Hepatocyte (in vitro differentiated cells): ENCODE results near the gene CCL28. TPM values are rescaled to one million over a fixed set of nuclear protein-coding genes. Genes with fewer than 3 reads are reported as not detected.

ENCODE experiments used
- DNase-seq: peaks from one replicate; pipeline ENCODE4 v3.0.0-alpha.2; 2016; ENCODE audit warnings: low spot score
- H2AFZ ChIP-seq: fragments of 200-600 bp; sonication (generic); 2 replicates; pipeline ENCODE4 v1.6.0; 2016; ENCODE audit warnings: antibody characterized with exemption, mild to moderate bottlenecking
- H3K27ac ChIP-seq: fragments of 200-600 bp; sonication (generic); 2 replicates; pipeline ENCODE4 v1.5.1; 2016; ENCODE audit warnings: mild to moderate bottlenecking
- H3K27me3 ChIP-seq: fragments of 200-600 bp; sonication (generic); 2 replicates; pipeline ENCODE4 v1.6.1; 2016
- H3K36me3 ChIP-seq: fragments of 200-600 bp; sonication (generic); replicated peaks from 2 replicates; pipeline ENCODE4 v1.5.1; 2016; ENCODE audit warnings: low read depth; ENCODE audit not compliant: insufficient read depth
- H3K4me1 ChIP-seq: fragments of 200-600 bp; sonication (generic); 2 replicates; pipeline ENCODE4 v1.5.1; 2016; ENCODE audit warnings: mild to moderate bottlenecking, moderate library complexity; ENCODE audit not compliant: insufficient read depth
- H3K4me2 ChIP-seq: fragments of 200-600 bp; sonication (generic); 2 replicates; pipeline ENCODE4 v1.6.0; 2016
- H3K4me3 ChIP-seq: fragments of 200-600 bp; sonication (generic); 2 replicates; pipeline ENCODE4 v1.5.1; 2016; ENCODE audit warnings: mild to moderate bottlenecking
- H3K79me2 ChIP-seq: fragments of 200-600 bp; sonication (generic); 2 replicates; pipeline ENCODE4 v1.6.0; 2017; ENCODE audit warnings: mild to moderate bottlenecking
- H3K9me2 ChIP-seq: fragments of 200-600 bp; sonication (generic); replicated peaks from 2 replicates; pipeline ENCODE4 v1.6.0; 2017; ENCODE audit warnings: mild to moderate bottlenecking; ENCODE audit not compliant: insufficient read depth
- H3K9me3 ChIP-seq: fragments of 200-600 bp; sonication (generic); 2 replicates; pipeline ENCODE4 v1.5.1; 2016; ENCODE audit warnings: low read depth, mild to moderate bottlenecking
- H4K20me1 ChIP-seq: fragments of 200-600 bp; sonication (generic); 2 replicates; pipeline ENCODE4 v1.6.0; 2016; ENCODE audit warnings: mild to moderate bottlenecking; ENCODE audit not compliant: insufficient read depth, poor library complexity, severe bottlenecking
- CTCF ChIP-seq: fragments of 200-600 bp; sonication (generic); IDR thresholded peaks from 2 replicates; pipeline ENCODE4 v1.5.1; 2016; ENCODE audit warnings: antibody characterized with exemption, mild to moderate bottlenecking; ENCODE audit not compliant: poor library complexity
- EZH2 ChIP-seq: fragments of 200-600 bp; sonication (generic); IDR thresholded peaks from 2 replicates; pipeline ENCODE4 v1.6.1; 2016; ENCODE audit warnings: antibody characterized with exemption, mild to moderate bottlenecking, borderline replicate concordance
- EZH2phosphoT487 ChIP-seq: fragments of 200-600 bp; sonication (generic); IDR thresholded peaks from one replicate; pipeline ENCODE4 v1.6.1; 2018; ENCODE audit warnings: antibody characterized with exemption, mild to moderate bottlenecking, low read depth, moderate library complexity; ENCODE audit not compliant: unreplicated experiment, severe bottlenecking
- whole genome bisulfite sequencing: methylation state at CpG from one replicate; pipeline ENCODE4 v1.1.6; 2016; ENCODE audit warnings: low lambda C conversion rate; ENCODE audit errors: missing lambda C conversion rate; 5-methylcytosine and 5-hydroxymethylcytosine counted together
- polyA plus RNA-seq: library from polyadenylated mRNA; unstranded; fragments of >200 nt; fragmentation: Nextera tagmentation; extraction: Ambion mirVana; gene quantifications from 2 replicates; pipeline ENCODE4 v1.2.1, GENCODE V29; 2016
- total RNA-seq: library from RNA; depleted of rRNA; stranded (reverse); fragments of >200 nt; gene quantifications from 2 replicates; pipeline ENCODE4 v1.2.3, GENCODE V29; 2014

CCL28 gene
- total and polyA plus RNA-seq, 2 experiments from 2014 or later = 0.80 to 1.1 TPM

- Histone ChIP-seq H3K9me2 (no peaks in the 10 kb centered on the region), H3K79me2 (no peaks in the 10 kb centered on the region), H3K9me3 (no peaks in the 10 kb centered on the region), H3K36me3 (no peaks in the 10 kb centered on the region), H2AFZ (no peak overlapping the region), H3K27ac (no peak overlapping the region), H3K4me3 (no peak overlapping the region), H4K20me1 (no peaks in the 10 kb centered on the region), H3K27me3 (no peaks in the 10 kb centered on the region), H3K4me1 (no peaks in the 10 kb centered on the region), H3K4me2 (no peak overlapping the region)
- TF ChIP-seq EZH2phosphoT487 = no peak
- no peak for TF ChIP-seq EZH2
- no peak for TF ChIP-seq CTCF
- no peak for DNase-seq
- WGBS = 94% methylated on average over 2 of the region's 2 CpGs
Measured at GRCh38 chr5:43413966-43414365, 1.8 kb upstream of the CCL28 start.

- Histone ChIP-seq H3K79me2 (no peaks in the 10 kb centered on the region), H2AFZ (no peak overlapping the region), H3K27ac (no peak overlapping the region), H3K4me2 (no peak overlapping the region), H4K20me1 (no peaks in the 10 kb centered on the region), H3K9me2 (no peaks in the 10 kb centered on the region), H3K4me3 (no peak overlapping the region), H3K9me3 (no peaks in the 10 kb centered on the region), H3K36me3 (no peaks in the 10 kb centered on the region), H3K4me1 (no peaks in the 10 kb centered on the region), H3K27me3 (no peaks in the 10 kb centered on the region)
- DNase-seq = no peak
- TF ChIP-seq CTCF (no peak), EZH2 (no peak), EZH2phosphoT487 (no peak)
- 96% methylated on average over 1 of the region's 1 CpG for WGBS
Measured at GRCh38 chr5:43412644-43413043, 453 bp upstream of the CCL28 start.

GRCh38 chr5:43411495-43411894, 696 bp downstream of the CCL28 start:
- Histone ChIP-seq H3K4me1 (no peaks in the 10 kb centered on the region), H3K79me2 (no peaks in the 10 kb centered on the region), H3K36me3 (no peaks in the 10 kb centered on the region), H2AFZ (no peak overlapping the region), H3K27me3 (no peaks in the 10 kb centered on the region), H4K20me1 (no peaks in the 10 kb centered on the region), H3K9me3 (no peaks in the 10 kb centered on the region), H3K4me2 (no peak overlapping the region), H3K27ac (no peak overlapping the region), H3K4me3 (no peak overlapping the region), H3K9me2 (no peaks in the 10 kb centered on the region)
- no peak for DNase-seq
- 69% methylated on average over 3 of the region's 3 CpGs for WGBS
- no peak for TF ChIP-seq EZH2
- no peak for TF ChIP-seq CTCF
- no peak for TF ChIP-seq EZH2phosphoT487

- Histone ChIP-seq H3K27me3 (no peaks in the 10 kb centered on the region), H3K27ac (no peak overlapping the region), H4K20me1 (no peaks in the 10 kb centered on the region), H3K4me1 (no peaks in the 10 kb centered on the region), H2AFZ (no peak overlapping the region), H3K4me2 (no peak overlapping the region), H3K4me3 (no peak overlapping the region), H3K9me3 (no peaks in the 10 kb centered on the region), H3K9me2 (no peaks in the 10 kb centered on the region), H3K36me3 (no peaks in the 10 kb centered on the region), H3K79me2 (no peaks in the 10 kb centered on the region)
- TF ChIP-seq EZH2 (no peak), EZH2phosphoT487 (no peak), CTCF (no peak)
- DNase-seq = no peak
- 89% methylated on average over 7 of the region's 7 CpGs for WGBS
Measured at GRCh38 chr5:43410414-43410813, 1.8 kb downstream of the CCL28 start.
